Measurements from ENCODE around the gene CTNND1.

CTNND1 gene

DNA sequence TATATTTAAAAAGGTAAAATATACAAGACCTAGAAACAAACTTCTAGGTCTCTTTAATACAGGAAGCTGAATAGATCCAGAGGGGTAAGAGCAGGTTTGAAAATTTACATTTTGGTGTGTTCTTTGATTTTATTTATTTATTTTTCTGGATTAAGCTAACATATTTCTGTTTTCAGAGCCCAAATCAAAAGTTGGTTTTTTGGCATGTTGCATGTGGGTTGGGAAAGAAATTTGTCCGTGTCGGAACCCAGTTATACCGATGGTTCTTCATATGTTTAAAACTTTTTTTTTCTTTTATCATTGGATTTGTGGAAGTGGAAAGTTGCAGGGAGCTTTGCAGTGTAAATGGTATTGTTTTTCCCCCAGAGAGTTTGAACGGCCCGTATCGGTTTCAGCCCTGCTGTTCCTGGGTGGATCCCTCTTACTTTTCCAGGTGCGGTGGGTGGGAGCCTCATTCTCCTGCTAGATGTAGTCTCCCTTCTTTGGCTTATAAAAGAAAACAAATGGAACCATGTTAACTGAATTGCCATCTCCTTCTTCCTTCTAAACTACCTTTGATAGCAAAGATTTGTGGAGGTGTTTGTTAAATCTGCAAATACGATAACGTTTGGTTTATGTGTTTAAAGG, 746 bp downstream of the CTNND1 start:
- no peak for DNase-seq (ENCODE audit: low spot score)

DNA sequence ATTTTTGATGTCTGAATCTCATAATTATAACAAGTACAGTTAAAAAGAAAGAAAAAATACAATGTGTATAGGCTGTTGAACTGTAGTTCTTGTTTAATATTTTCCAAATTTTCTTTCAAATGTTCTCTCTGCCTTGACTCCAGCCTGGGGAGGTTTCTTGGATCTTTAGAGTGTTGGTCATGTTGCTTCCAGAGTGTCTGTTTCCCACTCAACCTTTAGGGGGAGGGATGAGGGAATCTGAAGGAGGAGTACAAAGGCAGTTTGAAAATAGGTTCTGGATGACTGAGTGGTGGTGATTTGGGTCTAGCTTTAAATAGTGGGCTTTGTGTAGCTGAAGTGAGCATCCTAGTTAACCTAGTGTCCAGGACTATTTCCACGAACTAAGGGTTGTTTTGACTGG, 2.0 kb downstream of the CTNND1 start:
- DNase-seq (ENCODE audit: low spot score) = no peak

DNA sequence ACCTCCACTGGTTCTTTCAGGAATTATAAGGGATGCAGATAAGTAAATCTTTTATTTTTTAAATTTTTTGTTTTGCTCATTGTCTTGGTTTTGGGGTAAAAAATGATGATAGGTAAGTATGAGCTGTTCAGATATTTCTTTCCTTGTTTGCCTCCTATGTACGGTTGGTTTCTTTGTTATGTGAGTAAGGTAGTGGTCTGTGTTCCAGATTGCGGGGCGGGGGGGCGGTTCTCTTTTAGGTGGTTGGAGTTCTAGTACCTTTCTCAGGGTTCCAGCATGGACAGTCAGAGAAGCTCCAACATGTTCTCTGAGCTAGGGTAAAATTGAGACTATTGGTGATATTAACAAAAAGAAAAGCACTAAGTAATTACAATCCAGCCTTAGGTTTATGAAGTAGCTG, 2.4 kb downstream of the CTNND1 start:
- no peak for DNase-seq (ENCODE audit: low spot score)

- no peak for DNase-seq (ENCODE audit: low spot score)
Measured at GRCh38 chr11:57764566-57764965, 3.0 kb downstream of the CTNND1 start.

DNA sequence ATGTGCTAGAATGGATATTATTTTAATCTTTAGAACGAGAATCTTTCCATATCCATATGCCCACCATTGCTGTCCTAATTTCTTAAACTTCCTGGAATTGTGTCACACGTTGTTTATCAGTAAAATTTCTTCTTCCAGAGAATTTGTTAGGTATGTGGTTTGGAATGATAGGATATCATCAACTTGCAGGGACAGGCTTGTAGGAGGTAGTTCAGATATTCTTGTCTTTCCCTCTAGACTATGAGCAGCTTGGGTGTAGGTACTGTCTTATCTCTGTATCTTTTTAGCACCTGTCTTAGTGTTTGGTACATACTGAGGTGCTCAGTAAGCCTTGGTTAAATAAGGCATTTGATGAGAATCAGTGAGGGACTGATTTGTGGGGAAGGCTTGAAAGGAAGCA, 3.4 kb downstream of the CTNND1 start:
- no peak for DNase-seq (ENCODE audit: low spot score)

DNA sequence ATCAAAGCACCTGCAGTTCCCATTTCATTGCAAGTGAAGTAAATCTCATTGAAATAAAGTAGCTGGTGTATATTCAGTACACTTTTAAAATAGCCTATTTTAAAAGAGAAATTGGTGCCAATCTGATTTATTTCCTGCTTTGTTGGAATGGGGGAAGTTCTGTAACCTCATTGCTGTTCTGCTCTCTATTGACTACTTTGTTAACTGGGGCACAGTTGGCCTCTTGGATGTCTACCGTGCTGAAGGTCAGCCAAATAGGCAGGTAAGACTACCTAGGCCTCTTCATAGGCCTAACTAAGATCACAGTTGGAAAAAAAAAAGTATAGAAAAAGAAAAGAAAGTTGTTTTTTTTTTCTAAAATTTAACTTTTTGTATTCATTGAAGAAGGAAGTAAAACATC, 9.2 kb downstream of the CTNND1 start:
- no peak for DNase-seq (ENCODE audit: low spot score)

DNA sequence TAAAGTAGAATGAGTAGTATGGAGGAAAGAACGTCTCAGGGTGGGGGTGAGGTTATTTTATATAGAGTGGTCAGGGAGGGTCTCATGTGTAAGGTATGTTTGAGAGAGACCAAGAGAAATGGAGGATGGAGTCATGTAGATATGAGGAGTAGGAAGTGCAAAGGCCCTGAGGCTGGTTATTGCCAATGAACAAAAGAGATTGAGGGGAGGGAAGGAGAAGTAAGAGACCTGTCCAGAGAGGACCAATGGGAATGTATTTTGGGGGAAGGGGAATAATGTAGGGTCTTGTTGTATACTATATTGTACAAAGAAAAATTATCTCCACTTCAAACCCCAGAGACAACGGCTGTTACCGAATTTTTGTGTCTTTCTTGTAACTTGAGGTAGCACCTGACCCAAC, 9.8 kb downstream of the CTNND1 start:
- no peak for DNase-seq (ENCODE audit: low spot score)

- DNase-seq (ENCODE audit: low spot score) = no peak
Measured at GRCh38 chr11:57772562-57772961, 11.0 kb downstream of the CTNND1 start.

GRCh38 chr11:57773026-57773598, 11.5 kb downstream of the CTNND1 start:
- no peak for DNase-seq (ENCODE audit: low spot score)

DNA sequence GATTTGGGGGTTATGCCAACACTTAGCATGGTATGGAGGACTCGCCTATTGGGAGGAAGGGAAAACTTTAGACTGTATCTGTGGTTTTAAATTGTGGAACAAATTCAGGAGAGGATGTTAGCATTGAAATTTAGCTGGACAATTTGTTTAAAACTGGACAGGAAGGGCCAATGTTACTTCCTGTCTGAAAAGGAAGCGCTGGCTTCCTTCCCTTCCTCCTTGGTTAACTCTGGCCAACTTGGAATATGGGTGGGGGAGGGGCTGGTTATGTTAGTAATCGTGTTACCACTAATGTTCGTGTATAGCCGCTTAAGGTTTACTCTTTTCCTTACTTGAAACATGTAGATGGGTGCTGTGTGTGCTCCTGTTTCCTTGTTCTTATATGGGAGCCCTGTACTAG, 13.9 kb downstream of the CTNND1 start:
- no peak for DNase-seq (ENCODE audit: low spot score)

GRCh38 chr11:57776031-57776521, 14.5 kb downstream of the CTNND1 start:
- DNase-seq (ENCODE audit: low spot score) = no peak

DNA sequence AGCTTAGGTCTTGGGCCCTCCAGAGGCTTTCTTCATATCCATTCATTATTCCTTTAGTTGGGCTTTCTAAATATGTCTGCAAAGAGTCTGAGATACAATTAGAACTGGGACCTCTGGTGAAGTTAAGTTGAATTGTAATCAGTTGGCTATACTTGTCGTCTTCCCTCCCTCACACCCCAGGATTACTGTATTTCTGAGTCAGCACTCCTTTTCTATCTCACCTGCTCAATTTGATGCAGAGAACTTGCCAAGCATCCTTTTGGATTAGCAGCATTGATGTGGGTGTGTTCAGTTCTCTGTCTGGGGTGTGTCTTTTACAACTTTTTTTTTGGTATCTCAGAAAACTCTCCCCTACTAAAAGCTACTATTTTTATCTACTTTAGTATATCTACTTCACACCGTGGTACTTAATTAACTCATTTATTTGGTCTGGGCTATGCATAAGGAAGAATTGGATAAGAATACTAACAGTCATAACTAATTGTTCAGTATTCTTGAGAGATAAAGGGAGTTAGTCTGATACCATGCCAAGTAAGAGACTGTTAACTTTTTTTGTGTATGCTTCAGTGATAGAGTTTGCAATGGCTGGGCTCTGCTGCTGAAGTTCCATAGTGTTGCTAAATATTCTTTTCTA, 15.1 kb downstream of the CTNND1 start:
- DNase-seq (ENCODE audit: low spot score) = no peak

DNA sequence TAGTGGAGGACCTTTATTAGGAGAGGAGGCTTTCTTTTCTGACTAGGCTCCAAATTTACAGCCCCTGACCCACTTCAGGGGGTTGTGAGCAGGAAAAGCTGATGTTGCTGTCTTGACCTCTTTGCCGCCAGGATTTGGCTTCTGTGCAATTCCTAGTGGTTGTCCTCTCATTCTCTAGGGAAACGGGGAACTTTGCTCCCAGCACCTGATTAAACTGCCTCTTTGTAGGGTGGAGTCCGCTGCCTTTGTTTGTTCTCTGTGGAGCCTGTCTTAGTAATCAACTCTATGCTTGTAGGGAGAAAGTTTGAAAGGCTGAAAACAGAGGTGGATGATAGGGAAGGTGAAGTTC, 16.3 kb downstream of the CTNND1 start:
- DNase-seq (ENCODE audit: low spot score) = no peak

- DNase-seq (ENCODE audit: low spot score) = peak; percentile 86
Measured at GRCh38 chr11:57778318-57779037, 16.9 kb downstream of the CTNND1 start.

DNA sequence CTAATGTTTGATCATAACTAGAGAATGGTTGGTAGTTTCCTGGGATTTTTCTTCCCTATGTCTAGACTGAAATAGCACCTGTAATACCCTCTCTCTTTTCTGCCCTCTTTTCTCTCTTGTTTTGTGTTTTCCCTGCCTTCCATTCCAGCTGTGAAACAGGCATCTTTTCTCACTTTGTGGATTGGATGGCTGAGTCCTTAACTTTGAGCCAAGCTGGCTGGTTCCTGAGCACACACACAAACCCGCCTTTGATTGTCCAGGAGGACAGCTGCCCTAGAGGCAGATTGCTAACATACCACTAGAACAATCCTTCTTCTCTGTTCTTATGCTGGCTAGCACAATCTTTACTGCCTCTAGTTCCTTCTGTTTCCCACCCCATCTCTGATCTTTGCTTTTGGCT, 17.7 kb downstream of the CTNND1 start:
- no peak for DNase-seq (ENCODE audit: low spot score)

GRCh38 chr11:57781529-57781943, 19.9 kb downstream of the CTNND1 start:
- DNase-seq (ENCODE audit: low spot score) = no peak

DNA sequence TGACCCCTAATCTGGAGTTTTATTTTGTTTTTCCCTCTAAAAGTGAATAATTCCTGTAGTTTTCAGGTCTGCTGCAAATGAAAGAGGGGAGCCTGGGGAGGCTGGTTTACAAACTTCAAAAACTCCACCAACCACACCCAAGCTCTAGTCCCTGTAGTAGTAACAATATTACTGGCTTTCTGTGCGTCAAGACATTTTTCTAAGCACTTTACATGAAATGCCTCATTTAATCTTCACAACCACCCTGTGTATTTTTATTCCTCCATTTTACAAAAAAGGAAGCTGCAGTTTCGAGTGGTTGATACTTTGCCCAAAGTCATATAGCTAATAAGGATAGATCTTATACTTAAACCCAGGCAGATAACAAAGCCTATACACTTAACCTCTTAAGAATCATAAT, 23.5 kb downstream of the CTNND1 start:
- no peak for DNase-seq (ENCODE audit: low spot score)

GRCh38 chr11:57786436-57786835, 24.8 kb downstream of the CTNND1 start:
- DNase-seq (ENCODE audit: low spot score) = no peak

- no peak for DNase-seq (ENCODE audit: low spot score)
Measured at GRCh38 chr11:57787006-57787604, 25.5 kb downstream of the CTNND1 start.

GRCh38 chr11:57787920-57788702, 26.5 kb downstream of the CTNND1 start:
- no peak for DNase-seq (ENCODE audit: low spot score)

DNA sequence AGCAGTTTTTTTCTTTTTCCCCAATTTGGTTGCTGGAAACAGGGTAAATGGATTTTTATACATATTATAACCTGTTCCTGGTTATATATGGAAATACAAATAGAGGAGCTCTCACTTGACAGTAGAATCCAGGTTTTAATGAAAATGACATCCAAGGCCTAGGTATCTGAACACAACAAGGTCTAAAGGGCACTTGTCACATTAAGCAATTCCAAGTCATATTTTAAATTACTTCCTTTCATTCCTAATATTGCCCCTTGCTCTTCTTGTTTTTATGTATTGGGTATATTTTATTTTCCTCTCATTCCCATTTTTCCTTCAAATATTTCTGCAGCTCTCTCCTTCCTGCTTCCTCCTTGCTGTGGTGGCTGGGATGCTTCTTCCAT, 27.1 kb downstream of the CTNND1 start:
- DNase-seq (ENCODE audit: low spot score) = no peak
